ENCODE results near the gene TMEM39B. TPM values are rescaled to one million over a fixed set of nuclear protein-coding genes. Genes with fewer than 3 reads are reported as not detected.
A peak's percentile ranks its signal among the peaks of the same experiment; 100 is the strongest.

TMEM39B gene
- total RNA-seq, 1 experiment from 2014 or later: 30.4 TPM

DNA sequence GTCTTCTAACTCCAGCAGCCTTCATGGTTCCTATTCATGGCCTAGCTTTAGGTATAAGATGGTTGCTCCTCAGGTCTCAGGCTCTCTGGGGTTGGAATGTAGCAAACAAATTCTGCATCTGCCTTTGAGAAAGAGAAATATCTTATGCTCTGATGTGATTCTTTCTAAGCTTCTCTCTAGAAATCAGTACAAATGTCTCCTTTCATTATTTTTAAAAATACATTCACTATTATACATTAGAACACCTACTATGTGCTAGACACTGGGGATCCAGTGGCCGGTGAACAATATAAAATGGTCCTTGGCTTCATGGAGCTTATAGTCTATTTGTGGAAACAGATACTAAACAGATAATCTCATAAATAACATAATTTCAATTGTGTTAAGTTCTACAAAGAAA, 16.1 kb upstream of the TMEM39B start:
- Histone ChIP-seq H3K36me3 (ENCODE audit: insufficient read depth, low read length, poor library complexity, severe bottlenecking) (peaks cover 84% of the 10 kb centered on the region), H3K4me1 (ENCODE audit: insufficient read depth, low read length, poor library complexity, severe bottlenecking) (peaks cover 25% of the 10 kb centered on the region), H3K9me3 (ENCODE audit: low read depth, low read length, poor library complexity, severe bottlenecking) (no peaks in the 10 kb centered on the region), H3K4me3 (ENCODE audit: low read depth, low read length, poor library complexity, severe bottlenecking) (no peak overlapping the region), H3K27me3 (replicated peaks; ENCODE audit: insufficient read depth, low read depth, low read length, poor library complexity) (no peaks in the 10 kb centered on the region), H3K27ac (ENCODE audit: low read depth, low read length, poor library complexity, severe bottlenecking) (peak overlapping the region; percentile 79)
- intact Hi-C loops (cut with micrococcal nuclease; ENCODE audit: unreplicated experiment): no loop called here
- CTCF ChIA-PET: no interaction called here
- DNase-seq (ENCODE audit: low spot score): no peak
- BruUV-seq (replicated peaks): no TSS peak
- no peak for TF ChIP-seq EZH2 (IDR thresholded peaks at IDR 0.05; ENCODE audit: borderline replicate concordance, low read depth, low read length, poor library complexity, severe bottlenecking)
- TF ChIP-seq, protein P1, sequence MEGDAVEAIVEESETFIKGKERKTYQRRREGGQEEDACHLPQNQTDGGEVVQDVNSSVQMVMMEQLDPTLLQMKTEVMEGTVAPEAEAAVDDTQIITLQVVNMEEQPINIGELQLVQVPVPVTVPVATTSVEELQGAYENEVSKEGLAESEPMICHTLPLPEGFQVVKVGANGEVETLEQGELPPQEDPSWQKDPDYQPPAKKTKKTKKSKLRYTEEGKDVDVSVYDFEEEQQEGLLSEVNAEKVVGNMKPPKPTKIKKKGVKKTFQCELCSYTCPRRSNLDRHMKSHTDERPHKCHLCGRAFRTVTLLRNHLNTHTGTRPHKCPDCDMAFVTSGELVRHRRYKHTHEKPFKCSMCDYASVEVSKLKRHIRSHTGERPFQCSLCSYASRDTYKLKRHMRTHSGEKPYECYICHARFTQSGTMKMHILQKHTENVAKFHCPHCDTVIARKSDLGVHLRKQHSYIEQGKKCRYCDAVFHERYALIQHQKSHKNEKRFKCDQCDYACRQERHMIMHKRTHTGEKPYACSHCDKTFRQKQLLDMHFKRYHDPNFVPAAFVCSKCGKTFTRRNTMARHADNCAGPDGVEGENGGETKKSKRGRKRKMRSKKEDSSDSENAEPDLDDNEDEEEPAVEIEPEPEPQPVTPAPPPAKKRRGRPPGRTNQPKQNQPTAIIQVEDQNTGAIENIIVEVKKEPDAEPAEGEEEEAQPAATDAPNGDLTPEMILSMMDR (conservative IDR thresholded peaks at IDR 0.05; ENCODE audit: low read depth, low read length): no peak
- POLR2A ChIA-PET (ENCODE audit: low non-redundant PET): interaction anchor here (0.6 kb wide), 1 partner anchor 10 kb away, joined by 3 read pairs; no protein-coding TSS in a partner anchor

DNA sequence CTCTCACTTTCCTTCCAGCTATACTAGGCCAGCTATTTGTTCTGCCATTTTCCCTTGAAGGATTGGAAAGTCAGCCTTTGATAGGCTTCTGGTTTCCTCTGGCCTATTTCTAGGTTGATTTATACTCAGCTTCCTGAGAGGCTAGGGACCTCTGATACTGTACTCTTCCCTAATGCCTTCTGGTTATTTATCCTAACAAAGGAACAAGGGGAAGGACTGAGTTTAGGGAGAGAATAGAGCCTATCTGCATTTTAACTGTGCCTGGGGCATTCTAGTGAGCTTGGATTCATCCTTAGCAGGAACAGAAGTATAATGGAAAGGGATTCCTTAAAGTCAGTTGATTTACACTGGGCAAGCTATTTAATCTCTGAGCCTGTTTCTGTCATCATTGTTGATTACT, 11.8 kb upstream of the TMEM39B start:
- Histone ChIP-seq H3K27ac (ENCODE audit: low read depth, low read length, poor library complexity, severe bottlenecking) (peak overlapping the region; percentile 50), H3K9me3 (ENCODE audit: low read depth, low read length, poor library complexity, severe bottlenecking) (no peaks in the 10 kb centered on the region), H3K4me3 (ENCODE audit: low read depth, low read length, poor library complexity, severe bottlenecking) (no peak overlapping the region), H3K36me3 (ENCODE audit: insufficient read depth, low read length, poor library complexity, severe bottlenecking) (peaks cover 54% of the 10 kb centered on the region), H3K27me3 (replicated peaks; ENCODE audit: insufficient read depth, low read depth, low read length, poor library complexity) (no peaks in the 10 kb centered on the region), H3K4me1 (ENCODE audit: insufficient read depth, low read length, poor library complexity, severe bottlenecking) (peaks cover 33% of the 10 kb centered on the region)
- TF ChIP-seq EZH2 (IDR thresholded peaks at IDR 0.05; ENCODE audit: borderline replicate concordance, low read depth, low read length, poor library complexity, severe bottlenecking): no peak
- TF ChIP-seq, protein P1 (conservative IDR thresholded peaks at IDR 0.05; ENCODE audit: low read depth, low read length): no peak
- no TSS peak for BruUV-seq (replicated peaks)
- intact Hi-C loops (cut with micrococcal nuclease; ENCODE audit: unreplicated experiment): loop anchor here (10.0 kb wide), 1 partner anchor 96 kb away; no protein-coding TSS in a partner anchor
- ChIA-PET CTCF (no interaction called here), POLR2A (ENCODE audit: low non-redundant PET) (no interaction called here)
- no peak for DNase-seq (ENCODE audit: low spot score)

DNA sequence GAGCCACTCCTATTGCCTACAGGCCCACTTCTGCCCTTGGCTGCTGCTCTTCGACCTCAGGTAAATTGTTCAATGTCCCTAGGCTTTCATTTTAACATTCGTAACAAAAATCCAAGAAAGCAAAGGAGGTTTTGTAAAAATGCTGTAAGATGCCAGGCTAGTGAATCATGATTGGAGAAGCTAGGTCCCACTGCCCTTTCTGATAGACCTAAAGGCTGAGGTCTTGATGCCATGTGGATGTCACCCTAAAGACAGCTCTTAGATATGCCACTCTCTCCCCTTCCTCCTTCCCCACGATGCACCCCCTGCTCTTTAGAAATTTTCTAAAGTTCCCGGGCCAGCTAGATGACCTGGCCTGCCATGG, 9.9 kb upstream of the TMEM39B start:
- H3K36me3 ChIP-seq (ENCODE audit: insufficient read depth, low read length, poor library complexity, severe bottlenecking): peaks cover 38% of the 10 kb centered on the region

More for the DNA sequence above, 9.9 kb upstream of the TMEM39B start:
- H3K27me3 ChIP-seq (replicated peaks; ENCODE audit: insufficient read depth, low read depth, low read length, poor library complexity): no peaks in the 10 kb centered on the region
- intact Hi-C loops (cut with micrococcal nuclease; ENCODE audit: unreplicated experiment): loop anchor here (10.0 kb wide), 1 partner anchor 98 kb away; no protein-coding TSS in a partner anchor
- TF ChIP-seq EZH2 (IDR thresholded peaks at IDR 0.05; ENCODE audit: borderline replicate concordance, low read depth, low read length, poor library complexity, severe bottlenecking): no peak
- TF ChIP-seq, protein P1 (conservative IDR thresholded peaks at IDR 0.05; ENCODE audit: low read depth, low read length): no peak
- no peak overlapping the region for H3K4me3 ChIP-seq (ENCODE audit: low read depth, low read length, poor library complexity, severe bottlenecking)
- H3K9me3 ChIP-seq (ENCODE audit: low read depth, low read length, poor library complexity, severe bottlenecking): no peaks in the 10 kb centered on the region
- peak overlapping the region; percentile 77 for H3K27ac ChIP-seq (ENCODE audit: low read depth, low read length, poor library complexity, severe bottlenecking)
- BruUV-seq (replicated peaks): no TSS peak
- ChIA-PET POLR2A (ENCODE audit: low non-redundant PET) (interaction anchor here (0.5 to 0.8 kb wide), 2 partner anchors 10 to 59 kb away, joined by 3 to 4 read pairs; partner anchors contain the start of gene TMEM39B), CTCF (interaction anchor here (0.6 to 2.2 kb wide), 5 partner anchors 10 to 274 kb away, joined by 3 to 10 read pairs (median 8); partner anchors contain the start of gene TMEM39B)
- H3K4me1 ChIP-seq (ENCODE audit: insufficient read depth, low read length, poor library complexity, severe bottlenecking): peaks cover 38% of the 10 kb centered on the region
- DNase-seq (ENCODE audit: low spot score): no peak
